ENCODE measurements around the gene SUPT7L. TPM values are rescaled to one million over a fixed set of nuclear protein-coding genes. Genes with fewer than 3 reads are reported as not detected.

SUPT7L gene
- total and polyA plus RNA-seq, 2 of the 13 experiments (the other 11 are each of a cell fraction or from before 2014, with no cell fraction given), result 32.9 to 77.5 TPM

- TF ChIP-seq, protein P1, sequence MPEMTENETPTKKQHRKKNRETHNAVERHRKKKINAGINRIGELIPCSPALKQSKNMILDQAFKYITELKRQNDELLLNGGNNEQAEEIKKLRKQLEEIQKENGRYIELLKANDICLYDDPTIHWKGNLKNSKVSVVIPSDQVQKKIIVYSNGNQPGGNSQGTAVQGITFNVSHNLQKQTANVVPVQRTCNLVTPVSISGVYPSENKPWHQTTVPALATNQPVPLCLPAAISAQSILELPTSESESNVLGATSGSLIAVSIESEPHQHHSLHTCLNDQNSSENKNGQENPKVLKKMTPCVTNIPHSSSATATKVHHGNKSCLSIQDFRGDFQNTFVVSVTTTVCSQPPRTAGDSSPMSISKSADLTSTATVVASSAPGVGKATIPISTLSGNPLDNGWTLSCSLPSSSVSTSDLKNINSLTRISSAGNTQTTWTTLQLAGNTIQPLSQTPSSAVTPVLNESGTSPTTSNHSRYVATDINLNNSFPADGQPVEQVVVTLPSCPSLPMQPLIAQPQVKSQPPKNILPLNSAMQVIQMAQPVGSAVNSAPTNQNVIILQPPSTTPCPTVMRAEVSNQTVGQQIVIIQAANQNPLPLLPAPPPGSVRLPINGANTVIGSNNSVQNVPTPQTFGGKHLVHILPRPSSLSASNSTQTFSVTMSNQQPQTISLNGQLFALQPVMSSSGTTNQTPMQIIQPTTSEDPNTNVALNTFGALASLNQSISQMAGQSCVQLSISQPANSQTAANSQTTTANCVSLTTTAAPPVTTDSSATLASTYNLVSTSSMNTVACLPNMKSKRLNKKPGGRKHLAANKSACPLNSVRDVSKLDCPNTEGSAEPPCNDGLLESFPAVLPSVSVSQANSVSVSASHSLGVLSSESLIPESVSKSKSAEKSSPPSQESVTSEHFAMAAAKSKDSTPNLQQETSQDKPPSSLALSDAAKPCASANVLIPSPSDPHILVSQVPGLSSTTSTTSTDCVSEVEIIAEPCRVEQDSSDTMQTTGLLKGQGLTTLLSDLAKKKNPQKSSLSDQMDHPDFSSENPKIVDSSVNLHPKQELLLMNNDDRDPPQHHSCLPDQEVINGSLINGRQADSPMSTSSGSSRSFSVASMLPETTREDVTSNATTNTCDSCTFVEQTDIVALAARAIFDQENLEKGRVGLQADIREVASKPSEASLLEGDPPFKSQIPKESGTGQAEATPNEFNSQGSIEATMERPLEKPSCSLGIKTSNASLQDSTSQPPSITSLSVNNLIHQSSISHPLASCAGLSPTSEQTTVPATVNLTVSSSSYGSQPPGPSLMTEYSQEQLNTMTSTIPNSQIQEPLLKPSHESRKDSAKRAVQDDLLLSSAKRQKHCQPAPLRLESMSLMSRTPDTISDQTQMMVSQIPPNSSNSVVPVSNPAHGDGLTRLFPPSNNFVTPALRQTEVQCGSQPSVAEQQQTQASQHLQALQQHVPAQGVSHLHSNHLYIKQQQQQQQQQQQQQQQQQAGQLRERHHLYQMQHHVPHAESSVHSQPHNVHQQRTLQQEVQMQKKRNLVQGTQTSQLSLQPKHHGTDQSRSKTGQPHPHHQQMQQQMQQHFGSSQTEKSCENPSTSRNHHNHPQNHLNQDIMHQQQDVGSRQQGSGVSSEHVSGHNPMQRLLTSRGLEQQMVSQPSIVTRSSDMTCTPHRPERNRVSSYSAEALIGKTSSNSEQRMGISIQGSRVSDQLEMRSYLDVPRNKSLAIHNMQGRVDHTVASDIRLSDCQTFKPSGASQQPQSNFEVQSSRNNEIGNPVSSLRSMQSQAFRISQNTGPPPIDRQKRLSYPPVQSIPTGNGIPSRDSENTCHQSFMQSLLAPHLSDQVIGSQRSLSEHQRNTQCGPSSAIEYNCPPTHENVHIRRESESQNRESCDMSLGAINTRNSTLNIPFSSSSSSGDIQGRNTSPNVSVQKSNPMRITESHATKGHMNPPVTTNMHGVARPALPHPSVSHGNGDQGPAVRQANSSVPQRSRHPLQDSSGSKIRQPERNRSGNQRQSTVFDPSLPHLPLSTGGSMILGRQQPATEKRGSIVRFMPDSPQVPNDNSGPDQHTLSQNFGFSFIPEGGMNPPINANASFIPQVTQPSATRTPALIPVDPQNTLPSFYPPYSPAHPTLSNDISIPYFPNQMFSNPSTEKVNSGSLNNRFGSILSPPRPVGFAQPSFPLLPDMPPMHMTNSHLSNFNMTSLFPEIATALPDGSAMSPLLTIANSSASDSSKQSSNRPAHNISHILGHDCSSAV (CRISPR knock-in tag; IDR thresholded peaks at IDR 0.05; ENCODE audit: borderline replicate concordance), result no peak
- no peak for TF ChIP-seq ZNF235 (CRISPR knock-in tag; IDR thresholded peaks at IDR 0.05; ENCODE audit: borderline replicate concordance)
Observed at GRCh38 chr2:27622921-27623384, 40.5 kb downstream of the SUPT7L start (continued).

GRCh38 chr2:27621524-27621923 lies 41.9 kb downstream of the SUPT7L start:
- WGBS (ENCODE audit: low lambda C conversion rate), result 86% methylated on average over 1 of the region's 1 CpG
- intact Hi-C loops (cut with micrococcal nuclease; ENCODE audit: unreplicated experiment) (no loop called here), in situ Hi-C loops (cut with HindIII; ENCODE audit: extremely low pct_ligation_motif_present, low pct_unique_long_range_greater_than_20kb) (no loop called here)
- Histone ChIP-seq H4K20me1 (ENCODE audit: insufficient read depth, low read length) (no peaks in the 10 kb centered on the region), H3K79me2 (ENCODE audit: insufficient read depth, low read length) (no peaks in the 10 kb centered on the region), H3K27me3 (ENCODE audit: control insufficient read depth in 1 of 2, insufficient read depth in 2 of 2, low read length in 2 of 2) (no peaks in the 10 kb centered on the region), H3K27ac (ENCODE audit: extremely low read length, insufficient read depth, low read length) (no peak overlapping the region), H3K9ac (ENCODE audit: insufficient read depth, low read depth, low read length) (no peak overlapping the region), H3K9me3 (ENCODE audit: low read length) (no peaks in the 10 kb centered on the region), H3K4me2 (ENCODE audit: low read depth, low read length) (no peak overlapping the region), H3K4me1 (ENCODE audit: insufficient read depth, low read length) (no peaks in the 10 kb centered on the region), H2AFZ (ENCODE audit: low read length) (no peak overlapping the region), H3K36me3 (replicated peaks in 1 of 2; ENCODE audit: control insufficient read depth in 1 of 2, insufficient read depth in 2 of 2, low read length in 2 of 2) (peaks cover 28 to 54% of the 10 kb centered on the region in 2 experiments), H3K4me3 (replicated peaks in 1 of 3; ENCODE audit: insufficient read depth in 1 of 3, low read depth in 2 of 3, low read length in 3 of 3) (no peak overlapping the region)
- BruUV-seq (replicated peaks), result no TSS peak
- ChIA-PET CTCF (ENCODE audit: low intra/inter-chr PET ratio, low total read pairs) (no interaction called here), POLR2A (interaction anchor here (1.8 kb wide), 1 partner anchor 39 kb away, joined by 4 read pairs; the partner anchor contains the start of gene ZNF512)
- DNase-seq (ENCODE audit: low spot score), result no peak
- ATAC-seq, result no peak
- no peak for FAIRE-seq
- TF ChIP-seq ZNF224 (CRISPR knock-in tag; IDR thresholded peaks at IDR 0.05) (no peak), ZNF34 (CRISPR knock-in tag; IDR thresholded peaks at IDR 0.05; ENCODE audit: borderline replicate concordance) (no peak), ZNF17 (CRISPR knock-in tag; IDR thresholded peaks at IDR 0.05) (no peak), NKX3-1 (CRISPR knock-in tag; IDR thresholded peaks at IDR 0.05) (no peak)
- TF ChIP-seq, protein P2, sequence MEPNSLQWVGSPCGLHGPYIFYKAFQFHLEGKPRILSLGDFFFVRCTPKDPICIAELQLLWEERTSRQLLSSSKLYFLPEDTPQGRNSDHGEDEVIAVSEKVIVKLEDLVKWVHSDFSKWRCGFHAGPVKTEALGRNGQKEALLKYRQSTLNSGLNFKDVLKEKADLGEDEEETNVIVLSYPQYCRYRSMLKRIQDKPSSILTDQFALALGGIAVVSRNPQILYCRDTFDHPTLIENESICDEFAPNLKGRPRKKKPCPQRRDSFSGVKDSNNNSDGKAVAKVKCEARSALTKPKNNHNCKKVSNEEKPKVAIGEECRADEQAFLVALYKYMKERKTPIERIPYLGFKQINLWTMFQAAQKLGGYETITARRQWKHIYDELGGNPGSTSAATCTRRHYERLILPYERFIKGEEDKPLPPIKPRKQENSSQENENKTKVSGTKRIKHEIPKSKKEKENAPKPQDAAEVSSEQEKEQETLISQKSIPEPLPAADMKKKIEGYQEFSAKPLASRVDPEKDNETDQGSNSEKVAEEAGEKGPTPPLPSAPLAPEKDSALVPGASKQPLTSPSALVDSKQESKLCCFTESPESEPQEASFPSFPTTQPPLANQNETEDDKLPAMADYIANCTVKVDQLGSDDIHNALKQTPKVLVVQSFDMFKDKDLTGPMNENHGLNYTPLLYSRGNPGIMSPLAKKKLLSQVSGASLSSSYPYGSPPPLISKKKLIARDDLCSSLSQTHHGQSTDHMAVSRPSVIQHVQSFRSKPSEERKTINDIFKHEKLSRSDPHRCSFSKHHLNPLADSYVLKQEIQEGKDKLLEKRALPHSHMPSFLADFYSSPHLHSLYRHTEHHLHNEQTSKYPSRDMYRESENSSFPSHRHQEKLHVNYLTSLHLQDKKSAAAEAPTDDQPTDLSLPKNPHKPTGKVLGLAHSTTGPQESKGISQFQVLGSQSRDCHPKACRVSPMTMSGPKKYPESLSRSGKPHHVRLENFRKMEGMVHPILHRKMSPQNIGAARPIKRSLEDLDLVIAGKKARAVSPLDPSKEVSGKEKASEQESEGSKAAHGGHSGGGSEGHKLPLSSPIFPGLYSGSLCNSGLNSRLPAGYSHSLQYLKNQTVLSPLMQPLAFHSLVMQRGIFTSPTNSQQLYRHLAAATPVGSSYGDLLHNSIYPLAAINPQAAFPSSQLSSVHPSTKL (CRISPR knock-in tag; IDR thresholded peaks at IDR 0.05), result no peak
